CD4-positive, CD25-positive, alpha-beta regulatory T cell (primary cell): ENCODE data around the gene ZNF254. TPM values are rescaled to one million over a fixed set of nuclear protein-coding genes. Genes with fewer than 3 reads are reported as not detected.

Experiments
- ATAC-seq, 2 donors: fragments of 150-1000 bp; cut with Tn5 transposase; one replicate each; pipeline ENCODE4 v1.10.0; 2021; ENCODE audit warnings: low read depth in 2 of 2, moderate number of reproducible peaks in 2 of 2, moderate library complexity in 1 of 2
- DNase-seq, 3 donors: peaks; one replicate each; pipeline versions ENCODE4 v3.0.0 to v3.0.0-alpha.2; 2012 to 2022; ENCODE audit warnings: mixed read lengths in 1 of 3
- H3K27ac ChIP-seq: one replicate; pipeline ENCODE4 v1.7.0; 2013; ENCODE audit warnings: mild to moderate bottlenecking, low read length; ENCODE audit not compliant: insufficient read depth, poor library complexity, severe bottlenecking
- H3K27me3 ChIP-seq: one replicate; pipeline ENCODE4 v1.7.0; 2013; ENCODE audit warnings: low read length; ENCODE audit not compliant: control insufficient read depth, insufficient read depth
- H3K36me3 ChIP-seq: one replicate; pipeline ENCODE4 v1.7.0; 2013; ENCODE audit warnings: mild to moderate bottlenecking, low read length, moderate library complexity; ENCODE audit not compliant: control insufficient read depth, insufficient read depth
- H3K4me1 ChIP-seq: 2 replicates; pipeline ENCODE4 v1.7.0; 2013; ENCODE audit warnings: mild to moderate bottlenecking, low read length; ENCODE audit not compliant: insufficient read depth, control insufficient read depth, poor library complexity, severe bottlenecking
- H3K4me3 ChIP-seq: one replicate; pipeline ENCODE4 v1.7.0; 2013; ENCODE audit warnings: low read depth, mild to moderate bottlenecking, low read length, moderate library complexity
- H3K9me3 ChIP-seq, 2 experiments: 1 replicate in 1 of 2; 2 replicates in 1 of 2; pipeline ENCODE4 v1.7.0; 2013; ENCODE audit warnings: low read length in 2 of 2, mild to moderate bottlenecking in 1 of 2, moderate library complexity in 1 of 2; ENCODE audit not compliant: control insufficient read depth in 2 of 2
- H3K27ac Mint-ChIP-seq, 3 donors: one replicate each; pipeline ENCODE4 v1.8.0; 2020 to 2022; ENCODE audit warnings: mild to moderate bottlenecking in 3 of 3, mixed read lengths in 3 of 3, moderate library complexity in 2 of 3
- H3K27me3 Mint-ChIP-seq: one replicate; pipeline ENCODE4 v1.8.0; 2022; ENCODE audit warnings: mild to moderate bottlenecking, mixed read lengths
- H3K36me3 Mint-ChIP-seq: one replicate; pipeline ENCODE4 v1.8.0; 2020; ENCODE audit warnings: mixed read lengths
- H3K4me1 Mint-ChIP-seq, 4 donors: one replicate each; pipeline ENCODE4 v1.8.0; 2020 to 2022; ENCODE audit warnings: mixed read lengths in 4 of 4, mild to moderate bottlenecking in 1 of 4
- H3K4me3 Mint-ChIP-seq, 4 donors: one replicate each; pipeline ENCODE4 v1.8.0; 2020 to 2022; ENCODE audit warnings: mild to moderate bottlenecking in 4 of 4, mixed read lengths in 4 of 4, moderate library complexity in 3 of 4
- H3K9me3 Mint-ChIP-seq, 7 donors: one replicate each; pipeline ENCODE4 v1.8.0; 2020 to 2022; ENCODE audit warnings: mixed read lengths in 7 of 7, mild to moderate bottlenecking in 3 of 7, moderate library complexity in 2 of 7
- polyA plus RNA-seq, 4 donors: library from polyadenylated mRNA; unstranded; fragments of 300-500 nt; fragmentation: Illumina TruSeq; gene quantifications; one replicate each; pipeline ENCODE4 v1.2.3, GENCODE V29; 2021
- total RNA-seq: library from RNA; stranded (reverse); gene quantifications from one replicate; pipeline ENCODE4 v1.2.3, GENCODE V29; 2022

Gene ZNF254
- total and polyA plus RNA-seq, 5 donors from 2014 or later, result 5.5 to 11.0 (median 6.8) TPM

DNA sequence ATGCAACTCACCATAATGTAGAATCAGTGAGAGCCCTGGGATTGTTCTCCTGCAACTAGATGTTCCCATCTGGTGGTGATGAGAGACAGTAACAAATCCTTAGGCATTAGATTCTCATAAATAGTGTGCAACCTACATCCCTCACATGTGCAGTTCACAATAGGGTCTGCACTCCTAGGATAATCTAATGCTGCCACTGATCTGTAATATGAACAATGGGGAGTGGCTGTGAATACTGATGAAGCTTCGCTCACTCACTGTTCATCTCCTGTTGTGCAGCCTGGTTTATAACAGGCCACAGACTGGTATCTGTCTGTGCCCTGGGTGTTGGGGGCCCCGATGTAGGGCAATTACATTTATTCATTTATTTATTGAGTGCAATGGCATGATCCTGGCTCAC lies 86.9 kb downstream of the ZNF254 start:
- Mint-ChIP-seq H3K27me3 (no peaks in the 10 kb centered on the region), H3K4me1 (no peaks in the 10 kb centered on the region)

GRCh38 chr19:24177686-24178085 lies 90.7 kb downstream of the ZNF254 start:
- no peaks in the 10 kb centered on the region for H3K27me3 ChIP-seq
- no peaks in the 10 kb centered on the region for H3K36me3 ChIP-seq
- H3K4me3 Mint-ChIP-seq, result no peak overlapping the region
- no peak overlapping the region for H3K27ac Mint-ChIP-seq
- H3K36me3 Mint-ChIP-seq, result peaks cover 6% of the 10 kb centered on the region
- no peaks in the 10 kb centered on the region for H3K4me1 ChIP-seq
- ATAC-seq, result no peak
- peaks cover 0 to 54% (median 13%) of the 10 kb centered on the region in 7 donors for H3K9me3 Mint-ChIP-seq
- H3K27me3 Mint-ChIP-seq, result no peaks in the 10 kb centered on the region
- DNase-seq, result no peak
- H3K9me3 ChIP-seq, result peaks cover 14 to 50% of the 10 kb centered on the region in 2 experiments
- H3K4me1 Mint-ChIP-seq, result no peaks in the 10 kb centered on the region
- no peak overlapping the region for H3K27ac ChIP-seq
- H3K4me3 ChIP-seq, result no peak overlapping the region

More for the DNA sequence above, 86.9 kb downstream of the ZNF254 start:
- Histone ChIP-seq H3K27ac (no peak overlapping the region), H3K9me3 (peaks cover 4 to 55% of the 10 kb centered on the region in 2 experiments), H3K4me3 (no peak overlapping the region), H3K36me3 (no peaks in the 10 kb centered on the region), H3K4me1 (no peaks in the 10 kb centered on the region), H3K27me3 (no peaks in the 10 kb centered on the region)
- peaks cover 4 to 54% (median 16%) of the 10 kb centered on the region in 7 donors for H3K9me3 Mint-ChIP-seq
- ATAC-seq (no peak), DNase-seq (no peak)
- no peak overlapping the region for H3K27ac Mint-ChIP-seq
- no peak overlapping the region for H3K4me3 Mint-ChIP-seq
- peaks cover under 1% of the 10 kb centered on the region for H3K36me3 Mint-ChIP-seq

DNA sequence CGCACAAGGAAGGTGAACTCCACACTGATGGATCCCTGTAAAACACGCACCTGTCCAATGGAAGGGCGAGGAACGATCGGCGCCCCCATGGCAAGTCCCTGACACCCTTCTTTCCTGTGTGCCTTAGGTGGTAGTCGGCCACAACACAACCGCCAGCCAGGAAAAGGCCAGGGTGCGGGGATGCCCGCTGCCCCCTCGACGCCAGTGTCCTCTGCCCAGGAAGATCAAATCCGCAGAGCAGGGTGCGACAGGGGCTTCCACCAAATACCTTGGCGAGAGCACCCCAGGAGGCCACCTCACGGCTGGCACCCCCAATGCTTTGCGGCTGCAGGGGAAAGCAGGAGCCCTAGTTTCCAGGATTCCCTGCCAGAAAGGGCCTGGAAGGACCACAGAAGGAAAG lies 91.2 kb downstream of the ZNF254 start:
- ATAC-seq, result no peak
- Histone ChIP-seq H3K4me3 (no peak overlapping the region), H3K27me3 (no peaks in the 10 kb centered on the region), H3K27ac (no peak overlapping the region), H3K4me1 (no peaks in the 10 kb centered on the region), H3K36me3 (no peaks in the 10 kb centered on the region), H3K9me3 (peaks cover 14 to 45% of the 10 kb centered on the region in 2 experiments)
- no peaks in the 10 kb centered on the region for H3K27me3 Mint-ChIP-seq
- peaks cover 6% of the 10 kb centered on the region for H3K36me3 Mint-ChIP-seq
- no peak overlapping the region for H3K27ac Mint-ChIP-seq
- H3K9me3 Mint-ChIP-seq, result peaks cover 0 to 53% (median 13%) of the 10 kb centered on the region in 7 donors
- H3K4me3 Mint-ChIP-seq, result no peak overlapping the region
- no peaks in the 10 kb centered on the region for H3K4me1 Mint-ChIP-seq
- DNase-seq, result no peak

Other genes with a start within 250 kb of the ZNF254 start
- gene ZNF726, start 172.3 kb upstream of the ZNF254 start, total RNA-seq, result 4.4 TPM
- 1 to 10 TPM; 1.3 to 2.3 (median 2.0) TPM for gene ZNF726, start 172.3 kb upstream of the ZNF254 start, polyA plus RNA-seq